Measurements from ENCODE around the gene AHRR.
A peak's percentile ranks its signal among the peaks of the same experiment; 100 is the strongest.

The AHRR gene

DNA sequence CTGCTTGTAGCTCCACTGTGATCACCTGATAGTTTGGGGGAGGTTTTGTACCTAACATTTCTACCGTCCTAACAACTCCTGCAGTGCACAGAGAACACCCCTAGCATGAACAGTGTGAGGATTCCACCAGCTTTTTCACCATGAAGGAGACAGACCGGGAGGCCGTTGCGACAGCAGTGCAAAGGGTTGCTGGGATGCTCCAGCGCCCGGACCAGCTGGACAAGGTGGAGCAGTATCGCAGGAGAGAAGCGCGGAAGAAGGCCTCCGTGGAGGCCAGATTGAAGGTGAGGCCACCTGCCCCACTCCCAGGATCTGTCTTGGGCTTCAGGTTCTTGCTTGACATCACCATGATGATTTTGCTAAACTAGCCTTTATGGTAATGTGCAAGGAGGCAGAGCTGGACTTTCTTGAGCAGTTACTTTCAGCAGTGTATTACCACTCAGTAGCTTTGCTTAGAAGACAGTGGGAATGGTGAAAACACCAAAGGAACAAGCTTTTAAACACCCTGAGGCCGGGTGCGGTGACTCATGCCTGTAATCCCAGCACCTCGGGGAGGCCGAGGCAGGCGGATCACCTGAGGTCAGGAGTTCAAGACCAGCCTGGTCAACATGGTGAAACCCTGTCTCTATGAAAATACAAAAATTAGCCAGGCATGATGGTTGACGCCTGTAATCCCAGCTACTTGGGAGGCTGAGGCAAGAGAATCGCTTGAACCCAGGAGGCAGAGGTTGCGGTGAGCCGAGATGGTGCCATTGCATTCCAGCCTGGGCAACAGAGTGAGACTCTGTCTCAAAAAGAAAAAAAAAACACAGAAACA is 124.8 kb downstream of the AHRR start:
- no peak for DNase-seq

DNA sequence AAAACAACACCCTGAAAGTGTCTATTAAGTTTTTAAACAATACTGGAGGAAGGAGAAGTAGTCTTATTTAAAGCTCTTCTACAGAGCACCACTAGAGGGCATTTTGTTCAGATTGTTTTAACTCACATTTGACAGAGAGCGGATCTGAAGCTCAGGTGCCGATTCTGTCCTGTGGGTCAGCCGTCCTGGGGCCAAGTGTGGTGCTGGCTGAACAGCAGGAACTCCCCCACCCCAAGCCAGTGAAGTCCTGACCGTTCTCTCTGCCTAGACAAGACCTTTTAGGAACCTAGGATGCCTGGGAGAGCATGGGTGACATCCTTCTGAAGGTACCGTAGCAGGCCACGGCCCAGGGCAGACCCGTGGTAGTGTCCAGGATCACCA is 125.4 kb downstream of the AHRR start:
- peak; percentile 56 for DNase-seq

DNA sequence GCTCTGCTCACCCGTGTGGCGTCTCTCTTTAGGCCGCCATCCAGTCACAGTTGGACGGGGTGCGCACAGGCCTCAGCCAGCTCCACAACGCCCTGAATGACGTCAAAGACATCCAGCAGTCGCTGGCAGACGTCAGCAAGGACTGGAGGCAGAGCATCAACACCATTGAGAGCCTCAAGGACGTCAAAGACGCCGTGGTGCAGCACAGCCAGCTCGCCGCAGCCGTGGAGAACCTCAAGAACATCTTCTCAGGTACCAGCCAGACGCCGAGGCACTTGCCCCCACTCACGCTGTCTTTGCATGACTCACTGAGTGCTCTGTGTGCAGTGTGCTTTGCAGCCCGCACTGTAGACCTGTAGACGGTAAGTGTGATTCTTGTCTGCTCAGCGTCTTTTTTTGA is 126.0 kb downstream of the AHRR start:
- DNase-seq, result no peak

DNA sequence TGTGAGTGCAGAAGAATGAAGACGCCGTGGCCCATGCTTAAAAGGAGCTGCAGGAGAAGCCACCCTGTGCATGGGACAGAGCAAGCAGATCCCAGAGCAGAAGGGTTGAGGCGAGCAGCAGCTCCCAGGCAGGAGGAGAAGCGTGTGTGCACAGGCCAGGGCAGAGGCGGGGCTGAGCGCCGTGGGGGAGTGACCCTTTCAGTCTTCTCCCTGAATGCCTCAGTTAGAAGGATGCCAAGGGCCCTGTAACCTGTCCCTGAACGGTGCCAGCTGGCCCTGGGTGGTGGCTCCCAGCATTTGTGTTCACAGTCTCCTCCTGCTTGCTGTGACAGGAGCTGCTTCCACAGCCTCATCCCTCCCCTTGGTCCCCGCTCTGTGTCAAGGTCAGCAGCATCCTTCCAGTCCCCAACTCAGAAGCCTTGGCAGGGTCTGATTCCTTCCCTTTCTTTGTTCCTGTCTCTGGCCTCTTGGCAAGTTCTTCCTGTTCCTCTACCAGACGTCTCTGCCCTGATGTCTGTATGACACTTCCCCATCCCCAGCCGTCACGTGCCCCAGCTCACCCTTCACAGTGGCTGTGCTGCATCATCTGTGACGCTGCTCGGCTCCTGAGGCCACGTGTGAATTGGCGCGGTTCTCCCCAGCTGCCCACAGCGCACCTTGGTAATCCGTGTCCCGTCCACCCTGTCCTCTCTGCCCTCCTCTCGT is 126.7 kb downstream of the AHRR start:
- DNase-seq, result no peak

DNA sequence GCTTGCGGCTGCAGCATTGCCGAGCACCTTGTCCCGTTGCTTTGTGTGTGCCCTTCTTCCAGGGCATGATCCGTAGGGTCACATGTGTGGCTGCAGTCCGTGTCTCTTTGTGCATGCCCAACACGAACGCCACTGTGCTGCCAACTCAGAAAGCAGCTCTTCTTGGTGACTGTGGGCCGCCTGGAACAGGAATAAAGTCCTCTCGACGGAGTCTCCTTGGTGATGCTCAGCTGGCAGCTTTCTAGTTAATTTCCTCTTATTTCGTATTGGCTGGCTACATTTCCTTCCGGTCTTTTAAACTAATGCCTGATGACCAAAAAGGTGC is 127.2 kb downstream of the AHRR start:
- no peak for DNase-seq

DNA sequence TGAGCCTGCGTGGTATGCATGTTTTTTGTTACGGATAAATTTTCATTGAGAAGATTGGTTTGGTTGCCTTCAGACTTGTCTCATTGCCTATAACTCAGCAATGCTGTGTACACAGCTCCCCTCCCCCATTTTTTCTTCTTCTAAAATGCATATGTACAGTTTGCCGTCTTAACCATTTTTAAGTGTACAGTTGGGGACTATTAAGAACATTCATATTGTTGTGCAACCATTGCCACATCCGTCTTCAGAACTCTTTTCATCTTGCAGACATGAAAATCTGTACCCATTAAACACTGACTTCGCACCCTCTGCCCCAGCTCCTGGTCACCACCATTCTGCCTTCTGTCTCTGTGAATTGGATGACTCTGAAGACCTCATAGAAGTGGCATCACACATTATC is 127.6 kb downstream of the AHRR start:
- DNase-seq, result no peak

DNA sequence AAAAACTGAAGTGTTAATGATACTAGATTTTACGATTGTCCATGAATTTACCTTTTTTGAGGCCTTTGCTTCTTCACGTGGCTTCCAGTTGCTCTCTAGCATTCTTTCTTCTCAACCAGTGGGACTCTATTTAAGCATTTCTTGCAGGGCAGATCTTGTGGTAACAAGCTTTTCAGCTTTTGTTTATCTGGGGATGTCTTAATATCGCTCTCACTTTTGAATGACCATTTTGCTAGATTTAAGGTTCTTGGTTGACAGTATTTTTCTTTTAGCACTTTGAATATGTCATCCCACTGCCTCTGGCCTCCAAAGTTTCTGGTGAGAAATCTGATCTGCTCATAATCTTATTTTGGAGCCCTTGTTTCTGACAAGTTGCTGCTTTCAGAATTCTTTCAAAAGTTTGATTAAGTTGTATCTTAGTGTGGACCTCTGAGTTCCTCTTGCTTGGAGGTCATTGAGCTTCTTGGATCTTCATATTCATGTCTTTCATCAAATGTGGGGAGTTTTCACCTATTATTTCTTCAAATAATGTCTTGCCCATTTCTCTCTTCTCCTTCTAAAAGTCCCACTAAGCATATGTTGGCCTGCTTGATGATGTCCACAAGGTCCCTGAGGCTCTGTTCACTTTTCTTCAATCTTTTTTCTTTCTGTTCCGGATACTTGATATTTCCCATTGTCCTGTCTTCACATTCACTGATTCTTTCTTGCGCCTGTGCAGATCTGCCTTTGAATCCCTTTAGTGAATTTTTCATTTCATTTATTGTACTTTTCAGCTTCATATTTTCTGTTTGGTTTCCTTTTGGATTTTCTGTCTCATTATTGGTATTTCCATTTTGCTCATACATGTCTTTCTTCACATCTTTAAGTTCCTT is 130.3 kb downstream of the AHRR start:
- DNase-seq, result no peak

DNA sequence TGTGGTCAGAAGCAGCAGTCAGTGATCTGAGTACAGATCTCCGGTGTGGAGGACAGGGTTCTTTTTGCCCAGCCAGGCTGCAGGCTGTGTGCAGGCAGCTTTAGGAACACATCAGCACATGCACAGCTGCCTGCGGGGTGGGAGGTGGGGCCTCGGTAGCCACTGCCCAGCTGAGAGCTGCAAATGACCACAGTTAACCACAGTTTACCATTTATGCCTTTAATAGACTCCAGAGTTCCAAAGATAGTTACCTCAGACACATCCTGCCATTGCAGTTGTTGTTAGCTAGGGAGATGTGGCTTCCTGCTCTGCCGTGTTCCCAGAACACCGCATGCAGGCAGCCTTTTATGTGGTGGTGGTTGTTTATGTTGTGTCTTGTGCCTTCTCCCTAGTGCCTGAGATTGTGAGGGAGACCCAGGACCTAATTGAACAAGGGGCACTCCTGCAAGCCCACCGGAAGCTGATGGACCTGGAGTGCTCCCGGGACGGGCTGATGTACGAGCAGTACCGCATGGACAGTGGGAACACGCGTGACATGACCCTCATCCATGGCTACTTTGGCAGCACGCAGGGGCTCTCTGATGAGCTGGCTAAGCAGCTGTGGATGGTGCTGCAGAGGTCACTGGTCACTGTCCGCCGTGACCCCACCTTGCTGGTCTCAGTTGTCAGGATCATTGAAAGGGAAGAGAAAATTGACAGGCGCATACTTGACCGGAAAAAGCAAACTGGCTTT is 131.6 kb downstream of the AHRR start:
- DNase-seq, result peak; percentile 12

DNA sequence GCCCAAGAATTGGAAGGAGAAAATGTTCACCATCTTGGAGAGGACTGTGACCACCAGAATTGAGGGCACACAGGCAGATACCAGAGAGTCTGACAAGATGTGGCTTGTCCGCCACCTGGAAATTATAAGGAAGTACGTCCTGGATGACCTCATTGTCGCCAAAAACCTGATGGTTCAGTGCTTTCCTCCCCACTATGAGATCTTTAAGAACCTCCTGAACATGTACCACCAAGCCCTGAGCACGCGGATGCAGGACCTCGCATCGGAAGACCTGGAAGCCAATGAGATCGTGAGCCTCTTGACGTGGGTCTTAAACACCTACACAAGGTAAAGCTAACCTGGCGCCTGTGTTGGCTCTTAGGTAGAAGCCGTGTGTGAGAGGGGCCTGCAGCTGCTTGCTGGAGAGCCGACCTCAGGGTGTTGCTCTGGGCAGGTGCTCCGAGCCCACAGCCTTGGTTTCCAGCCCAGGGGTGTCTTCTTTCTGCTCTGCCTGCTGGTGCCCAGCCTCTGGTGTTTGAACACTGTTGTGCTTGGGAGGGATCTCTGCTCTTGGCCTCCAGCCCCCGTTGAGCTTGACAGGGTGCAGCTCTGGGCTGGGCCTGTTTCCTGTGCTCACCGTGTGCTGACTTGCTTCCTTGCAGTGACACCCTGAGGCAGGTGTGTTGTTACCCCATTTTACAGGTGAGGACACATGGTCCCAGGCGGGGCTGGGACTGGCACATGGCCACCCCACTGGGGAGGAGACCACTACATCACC is 132.4 kb downstream of the AHRR start:
- DNase-seq, result no peak

DNA sequence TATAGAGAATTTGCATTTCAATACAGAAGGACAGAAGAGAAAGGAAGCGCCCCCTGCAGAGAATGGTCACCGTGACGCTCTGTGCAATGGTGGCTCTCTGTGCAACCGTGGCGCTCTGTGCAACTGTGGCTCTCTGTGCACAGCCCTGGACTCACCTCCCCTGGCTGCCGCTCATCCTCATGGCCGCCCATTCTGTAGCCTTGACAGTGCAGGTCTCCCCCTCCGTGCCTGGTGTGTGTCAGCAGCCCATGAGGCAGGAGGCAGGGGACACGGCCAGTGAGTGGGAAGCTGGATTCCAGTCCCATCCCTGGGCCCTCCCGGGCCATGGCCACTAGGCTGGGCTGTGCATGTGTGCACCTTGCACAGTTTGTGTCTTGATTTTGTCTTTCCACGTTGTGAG is 133.4 kb downstream of the AHRR start:
- DNase-seq, result no peak

DNA sequence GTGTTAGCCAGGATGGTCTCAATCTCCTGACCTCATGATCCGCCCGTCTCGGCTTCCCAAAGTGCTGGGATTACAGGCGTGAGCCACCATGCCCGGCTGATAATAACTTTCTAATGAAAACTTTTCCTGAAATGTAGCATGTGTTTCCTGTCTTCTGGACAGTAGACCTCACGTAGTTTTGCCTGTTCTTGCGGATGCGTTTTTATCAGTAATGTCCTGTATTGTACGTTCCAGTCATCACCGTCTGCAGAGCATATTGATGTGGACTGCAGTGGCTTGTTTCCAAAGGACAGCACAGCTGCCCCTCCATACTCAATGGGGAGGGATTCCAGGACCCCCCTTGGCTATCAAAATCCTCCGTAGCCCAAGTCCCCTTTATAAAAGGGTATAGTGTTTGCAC is 134.3 kb downstream of the AHRR start:
- no peak for DNase-seq

DNA sequence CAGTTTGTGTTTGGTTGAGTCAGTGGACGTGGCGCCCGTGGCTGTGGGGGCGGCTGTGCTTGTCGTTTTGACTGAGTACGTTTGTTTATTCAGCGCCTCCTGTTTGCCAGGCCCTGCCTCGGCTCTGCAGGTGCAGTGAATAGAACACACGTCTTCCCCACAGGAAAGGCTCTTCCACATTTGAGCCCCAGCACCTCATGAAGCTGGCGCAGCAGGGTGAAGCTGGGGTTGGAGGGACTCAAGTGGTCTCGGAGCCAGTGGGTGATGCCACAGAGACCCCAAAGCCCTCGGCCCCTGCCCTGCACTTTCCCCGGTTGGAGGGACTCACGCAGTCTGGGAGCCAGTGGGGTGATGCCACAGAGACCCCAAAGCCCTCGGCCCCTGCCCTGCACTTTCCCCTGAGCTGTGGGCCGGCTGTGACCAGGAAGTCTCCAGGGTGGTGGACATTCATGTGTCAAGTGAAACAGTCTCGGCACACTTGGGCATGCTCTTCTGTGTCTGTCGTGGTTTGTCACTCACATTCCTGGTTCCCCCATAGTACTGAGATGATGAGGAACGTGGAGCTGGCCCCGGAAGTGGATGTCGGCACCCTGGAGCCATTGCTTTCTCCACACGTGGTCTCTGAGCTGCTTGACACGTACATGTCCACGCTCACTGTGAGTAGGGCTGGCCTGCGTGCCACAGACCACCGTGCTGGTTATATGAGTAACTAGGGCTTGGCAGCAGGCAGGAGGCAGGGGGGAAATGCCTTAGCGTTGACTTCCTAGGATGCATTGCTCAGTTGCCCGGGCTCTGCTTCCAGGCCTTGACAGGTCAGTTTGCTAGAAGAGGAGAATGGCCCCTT is 135.1 kb downstream of the AHRR start:
- DNase-seq, result no peak

DNA sequence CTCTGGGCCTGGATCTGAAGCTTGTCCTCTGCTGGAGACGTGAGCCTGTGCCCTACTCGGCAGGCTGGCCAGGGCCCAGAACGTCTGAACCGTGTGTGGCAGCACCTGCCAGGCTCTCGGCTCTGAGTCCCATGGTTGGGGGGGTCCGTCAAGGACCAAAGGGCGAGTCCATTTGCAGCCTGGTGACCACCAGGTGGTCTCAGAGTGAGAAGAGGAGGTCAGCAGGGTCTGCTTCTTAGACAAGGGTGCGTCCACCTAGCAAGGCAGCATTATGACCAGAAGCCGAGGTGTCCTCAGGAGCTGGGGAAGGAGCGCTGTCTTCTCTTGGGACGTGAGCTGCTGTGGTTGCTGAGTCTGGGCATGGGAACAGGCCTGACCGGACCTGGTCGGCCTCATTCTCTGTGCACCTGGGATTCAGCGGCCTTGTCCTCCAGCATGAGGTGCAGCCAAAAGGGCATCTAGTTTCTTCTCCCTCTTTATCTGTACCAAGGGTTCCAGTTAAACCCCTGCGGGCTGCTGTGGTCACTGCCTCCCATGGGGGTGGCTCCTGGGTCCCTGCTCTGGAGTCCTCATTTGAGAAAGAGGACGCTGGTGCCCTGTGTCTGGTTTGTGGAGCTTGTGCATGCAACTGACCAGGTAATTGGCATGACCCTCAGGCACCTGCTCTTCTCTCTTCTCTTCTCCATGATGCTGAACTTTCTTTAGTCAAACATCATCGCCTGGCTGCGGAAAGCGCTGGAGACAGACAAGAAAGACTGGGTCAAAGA is 135.9 kb downstream of the AHRR start:
- DNase-seq, result no peak

DNA sequence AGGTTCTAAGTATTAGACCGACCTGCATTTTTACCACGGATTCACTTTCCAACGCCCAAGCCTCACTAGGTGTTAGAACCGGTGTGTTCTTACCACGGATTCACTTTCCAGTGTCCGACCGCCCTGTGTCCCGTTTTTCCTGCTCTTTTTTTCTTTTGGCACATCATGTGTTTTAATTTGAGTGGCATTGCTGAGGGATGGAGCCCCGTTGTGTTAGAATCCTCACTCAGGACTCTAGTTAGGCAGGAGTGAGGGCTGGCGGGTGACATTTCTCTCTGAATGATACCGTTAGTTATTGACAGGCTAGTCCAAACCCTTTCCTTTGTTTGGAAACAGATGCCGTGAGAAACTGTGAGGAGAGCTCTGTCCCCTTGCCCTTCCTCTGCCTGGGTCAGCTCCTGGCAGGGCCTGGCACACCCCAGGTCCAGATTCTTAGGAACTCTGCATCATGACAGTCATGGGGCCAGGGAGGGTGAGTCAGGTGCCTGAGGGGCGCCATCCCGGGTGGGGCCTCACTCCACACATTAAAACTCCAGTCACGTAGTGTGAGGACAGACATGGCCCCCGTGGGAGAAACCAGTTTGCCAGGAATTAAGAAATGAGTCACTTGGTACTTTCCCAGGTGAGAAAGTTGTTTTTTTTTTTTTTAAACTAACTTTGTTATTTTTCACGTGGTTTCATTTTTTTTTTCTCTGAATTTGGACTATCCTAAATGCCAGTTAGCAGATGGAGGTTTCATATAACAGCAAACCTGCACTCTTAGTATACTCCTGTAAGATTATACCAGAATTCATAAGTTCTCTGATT is 137.2 kb downstream of the AHRR start:
- peak; percentile 79 for DNase-seq

DNA sequence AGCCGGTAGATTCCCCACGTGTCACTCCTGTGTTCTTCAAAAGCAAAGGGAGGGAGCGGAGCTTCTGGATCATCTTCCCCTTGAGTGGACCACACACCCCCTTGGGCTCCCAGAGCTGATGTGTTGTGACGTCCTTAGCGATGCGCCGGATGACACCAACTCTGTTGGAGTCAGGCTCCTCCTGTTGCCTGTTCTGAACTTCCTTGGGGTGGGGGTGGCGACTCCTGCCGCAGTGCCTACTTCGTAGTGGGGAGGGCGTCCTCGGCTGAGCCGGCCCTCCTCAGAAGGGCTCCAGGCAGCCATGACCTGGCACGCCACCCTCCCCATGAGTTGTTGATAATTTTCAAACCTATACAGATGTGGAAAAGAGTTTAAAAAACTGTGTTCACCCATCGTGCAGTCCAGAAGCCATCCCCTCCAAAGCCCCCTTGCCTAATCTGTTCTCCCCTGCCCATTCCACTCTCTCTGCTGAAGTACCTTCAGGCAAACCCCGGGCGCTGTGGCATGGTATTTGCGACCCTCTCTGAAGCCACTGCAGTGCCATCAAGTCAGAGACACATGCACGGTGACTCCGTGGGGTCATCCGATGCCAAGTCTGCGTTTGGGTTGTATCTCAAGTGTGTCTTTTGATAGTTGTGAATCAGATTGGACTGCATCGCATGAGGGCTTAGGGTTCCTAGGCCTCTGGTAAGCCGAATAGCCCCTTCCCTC is 138.2 kb downstream of the AHRR start:
- no peak for DNase-seq

DNA sequence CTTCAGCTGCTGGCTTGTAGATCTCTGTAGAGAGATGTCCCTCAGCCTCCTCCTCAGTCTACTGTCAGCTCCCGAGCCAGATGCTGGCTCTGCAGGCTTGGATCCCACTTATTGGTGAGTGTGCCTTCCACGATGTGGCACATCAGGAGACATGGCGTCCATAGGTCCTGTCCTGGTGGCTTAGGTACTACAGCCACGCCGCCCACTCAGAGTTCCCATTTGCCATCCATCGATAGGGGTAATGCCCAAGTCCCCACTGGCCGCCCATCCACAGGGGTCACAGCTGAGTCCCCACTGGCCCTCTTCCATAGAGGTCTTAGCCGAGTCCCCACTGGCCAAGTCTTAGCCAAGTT is 138.7 kb downstream of the AHRR start:
- DNase-seq, result no peak

DNA sequence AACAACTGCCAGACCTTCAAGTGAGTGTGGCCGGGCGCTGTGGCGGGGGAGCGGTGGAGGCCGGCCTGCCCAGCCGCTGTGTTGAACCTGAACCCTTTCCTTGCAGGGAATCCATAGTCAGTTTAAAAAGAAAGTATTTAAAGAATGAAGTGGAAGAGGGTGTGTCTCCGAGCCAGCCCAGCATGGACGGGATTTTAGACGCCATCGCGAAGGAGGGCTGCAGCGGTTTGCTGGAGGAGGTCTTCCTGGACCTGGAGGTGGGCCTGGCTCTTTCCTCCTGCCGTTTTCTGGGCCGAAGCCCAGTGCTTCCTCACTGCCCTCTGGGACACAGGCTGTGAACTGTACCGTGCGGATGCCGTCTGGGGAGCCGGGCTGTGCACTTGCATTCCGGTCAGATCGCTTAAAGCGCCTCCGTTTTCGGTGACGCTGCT is 140.6 kb downstream of the AHRR start:
- DNase-seq, result no peak

DNA sequence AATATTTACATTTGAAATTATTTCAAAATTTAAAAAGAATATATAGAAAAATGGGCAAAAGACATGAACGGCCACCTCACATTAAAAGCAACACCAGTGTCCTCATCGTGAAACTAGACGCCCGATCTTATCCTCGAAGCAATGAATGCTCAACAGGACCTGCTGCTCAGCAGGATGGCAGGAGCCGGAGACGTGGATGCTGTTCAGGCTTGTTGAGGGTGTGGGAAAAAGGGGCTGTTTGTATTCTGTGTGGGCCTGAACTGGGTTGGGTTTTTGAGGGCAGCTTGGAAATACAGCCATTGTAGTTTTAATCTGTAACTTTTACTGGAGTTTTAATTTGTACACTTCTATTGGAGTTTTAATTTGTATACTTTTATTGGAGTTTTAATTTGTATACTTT is 141.8 kb downstream of the AHRR start:
- no peak for DNase-seq

DNA sequence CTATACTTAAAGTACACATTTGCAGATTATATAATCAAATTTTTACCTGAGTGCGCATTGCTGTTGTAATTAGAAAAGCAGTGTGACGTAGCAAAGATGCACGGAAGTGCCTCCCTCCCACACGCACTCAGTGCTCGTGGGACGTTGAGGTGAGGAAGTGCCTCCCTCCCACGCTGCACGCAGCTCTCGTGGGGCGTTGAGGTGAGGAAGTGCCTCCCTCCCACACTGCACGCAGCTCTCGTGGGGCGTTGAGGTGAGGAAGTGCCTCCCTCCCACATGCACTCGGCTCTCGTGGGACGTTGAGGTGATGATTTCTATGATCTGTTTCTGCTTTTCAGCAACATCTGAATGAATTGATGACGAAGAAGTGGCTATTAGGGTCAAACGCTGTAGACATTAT is 142.4 kb downstream of the AHRR start:
- DNase-seq, result peak; percentile 60
